HG02678 (cell line): ENCODE results near the gene DOCK10.

Experiments
- ATAC-seq: cut with Tn5 transposase; IDR thresholded peaks from one replicate; pipeline ENCODE4 v1.9.1; 2021; ENCODE audit warnings: mild to moderate bottlenecking, moderate library complexity; ENCODE audit not compliant: unreplicated experiment

The DOCK10 gene

GRCh38 chr2:224885836-224886547, 156.3 kb downstream of the DOCK10 start:
- peak; percentile 72 for ATAC-seq

GRCh38 chr2:224885291-224885690, 157.0 kb downstream of the DOCK10 start:
- no peak for ATAC-seq

- no peak for ATAC-seq
These were observed 158.1 kb downstream of the DOCK10 start for GRCh38 chr2:224884188-224884587.

GRCh38 chr2:224883700-224884099, 158.6 kb downstream of the DOCK10 start:
- no peak for ATAC-seq

GRCh38 chr2:224883172-224883516, 159.1 kb downstream of the DOCK10 start:
- ATAC-seq: no peak

GRCh38 chr2:224882291-224883171, 159.7 kb downstream of the DOCK10 start:
- ATAC-seq: no peak

- ATAC-seq: no peak
These were observed 160.4 kb downstream of the DOCK10 start for GRCh38 chr2:224881846-224882245.

GRCh38 chr2:224876522-224876921, 165.7 kb downstream of the DOCK10 start:
- ATAC-seq: no peak

- no peak for ATAC-seq
These were observed 166.4 kb downstream of the DOCK10 start for GRCh38 chr2:224875841-224876240.

GRCh38 chr2:224875153-224875552, 167.1 kb downstream of the DOCK10 start:
- no peak for ATAC-seq

GRCh38 chr2:224871813-224872212, 170.5 kb downstream of the DOCK10 start:
- no peak for ATAC-seq

GRCh38 chr2:224870341-224870740, 171.9 kb downstream of the DOCK10 start:
- no peak for ATAC-seq

GRCh38 chr2:224869601-224870233, 172.6 kb downstream of the DOCK10 start:
- no peak for ATAC-seq

- no peak for ATAC-seq
These were observed 177.3 kb downstream of the DOCK10 start for GRCh38 chr2:224865016-224865415.

GRCh38 chr2:224861266-224861665, 181.0 kb downstream of the DOCK10 start:
- ATAC-seq: no peak

GRCh38 chr2:224860786-224861185, 181.5 kb downstream of the DOCK10 start:
- ATAC-seq: no peak

GRCh38 chr2:224851811-224852210, 190.5 kb downstream of the DOCK10 start:
- no peak for ATAC-seq

GRCh38 chr2:224850081-224850480, 192.2 kb downstream of the DOCK10 start:
- no peak for ATAC-seq

GRCh38 chr2:224849264-224849663, 193.0 kb downstream of the DOCK10 start:
- ATAC-seq: no peak

- ATAC-seq: no peak
These were observed 194.1 kb downstream of the DOCK10 start for GRCh38 chr2:224847961-224848850.

GRCh38 chr2:224847381-224847780, 194.9 kb downstream of the DOCK10 start:
- ATAC-seq: no peak
